Panc1 (cell line): ENCODE data around the gene OTX1. TPM values are rescaled to one million over a fixed set of nuclear protein-coding genes. Genes with fewer than 3 reads are reported as not detected.

Experiments
- ATAC-seq: fragments of 200-7000 bp; cut with Tn5 transposase; 2 replicates; pipeline ENCODE4 v1.9.1; 2020; ENCODE audit warnings: mild to moderate bottlenecking, moderate library complexity
- BruUV-seq: library from RNA; stranded (reverse); fragments of 400-500 nt; replicated peaks from 2 replicates; lab custom pipeline; 2021; lab: Mats Ljungman, UMichigan
- CTCF ChIA-PET: fragments of 300-600 bp; sonication (Branson Sonifier 250); formaldehyde crosslinking; loops from one replicate; lab custom pipeline; 2022; ENCODE audit warnings: antibody characterized with exemption; lab: Charles Lee
- POLR2A ChIA-PET: fragments of 300-600 bp; sonication (Branson Sonifier 250); formaldehyde crosslinking; loops from one replicate; lab custom pipeline; 2022; ENCODE audit warnings: antibody characterized with exemption; lab: Charles Lee
- DNase-seq: peaks from one replicate; pipeline ENCODE4 v3.0.0-alpha.2; 2010; ENCODE audit warnings: low read depth, low spot score
- H3K27ac ChIP-seq: 2 replicates; pipeline ENCODE4 v1.5.1; 2011; ENCODE audit warnings: mild to moderate bottlenecking, low read length, inconsistent platforms
- H3K27me3 ChIP-seq: fragments of 200-500 bp; sonication (Bioruptor generic); 2 replicates; pipeline ENCODE4 v1.6.0; 2014; ENCODE audit warnings: low read length, inconsistent platforms; ENCODE audit not compliant: control insufficient read depth, insufficient read depth
- H3K36me3 ChIP-seq: fragments of 200-500 bp; sonication (Bioruptor generic); 2 replicates; pipeline ENCODE4 v1.5.1; 2014; ENCODE audit warnings: inconsistent platforms, mild to moderate bottlenecking, low read length, moderate library complexity; ENCODE audit not compliant: control insufficient read depth, insufficient read depth
- H3K4me1 ChIP-seq: 2 replicates; pipeline ENCODE4 v1.5.1; 2011; ENCODE audit warnings: inconsistent platforms, mild to moderate bottlenecking, low read length, moderate library complexity; ENCODE audit not compliant: control insufficient read depth, insufficient read depth
- H3K4me3 ChIP-seq, 2 experiments: 2 replicates each; pipeline ENCODE4 v1.5.1; 2011 to 2012; ENCODE audit warnings: low read depth in 2 of 2, low read length in 2 of 2, mild to moderate bottlenecking in 2 of 2, inconsistent platforms in 1 of 2, moderate library complexity in 1 of 2
- H3K9me3 ChIP-seq: fragments of 200-500 bp; sonication (Bioruptor generic); 2 replicates; pipeline ENCODE4 v1.5.1; 2014; ENCODE audit warnings: low read depth, mild to moderate bottlenecking, inconsistent platforms, low read length, moderate library complexity; ENCODE audit not compliant: control insufficient read depth, insufficient read depth
- POLR2AphosphoS5 ChIP-seq: IDR thresholded peaks from 2 replicates; pipeline ENCODE4 v1.6.1; 2012; ENCODE audit warnings: mild to moderate bottlenecking, low read depth, low read length, moderate library complexity
- SIN3A ChIP-seq: IDR thresholded peaks from 2 replicates; pipeline ENCODE4 v1.6.1; 2012; ENCODE audit warnings: low read depth, mild to moderate bottlenecking, low read length, moderate library complexity, borderline replicate concordance; ENCODE audit not compliant: insufficient read depth
- TCF7L2 ChIP-seq: IDR thresholded peaks from 2 replicates; pipeline ENCODE4 v1.6.1; 2011; ENCODE audit warnings: mild to moderate bottlenecking, low read depth, low read length, inconsistent platforms
- in situ Hi-C: cut with HindIII; loops from 2 replicates; pipeline ENCODE4 v1.10.0; 2016; ENCODE audit warnings: low sequenced_read_pairs, low pct_unique_long_range_greater_than_20kb
- intact Hi-C: fragments of 100-400 bp; cut with micrococcal nuclease; formaldehyde crosslinking; loops from one replicate; pipeline ENCODE4 v1.10.0; 2022; ENCODE audit not compliant: unreplicated experiment
- total RNA-seq: library from RNA; stranded (reverse); gene quantifications from one replicate; pipeline ENCODE4 v1.2.1, GENCODE V29; 2021; ENCODE audit not compliant: unreplicated experiment
- TF ChIP-seq, protein P1 (sequence below): fragments of 450-650 bp; IDR thresholded peaks from 2 replicates; pipeline ENCODE4 v1.5.1; 2017; ENCODE audit warnings: mild to moderate bottlenecking
- TF ChIP-seq, protein P2 (sequence below), 2 experiments: IDR thresholded peaks; 2 replicates each; pipeline ENCODE4 v1.6.1; 2011 to 2012; ENCODE audit warnings: low read depth in 2 of 2, control low read depth in 1 of 2, low read length in 1 of 2, mild to moderate bottlenecking in 1 of 2, moderate library complexity in 1 of 2; ENCODE audit not compliant: insufficient read depth in 1 of 2

Gene OTX1
- total RNA-seq, 1 experiment from 2014 or later = 4.2 TPM

DNA sequence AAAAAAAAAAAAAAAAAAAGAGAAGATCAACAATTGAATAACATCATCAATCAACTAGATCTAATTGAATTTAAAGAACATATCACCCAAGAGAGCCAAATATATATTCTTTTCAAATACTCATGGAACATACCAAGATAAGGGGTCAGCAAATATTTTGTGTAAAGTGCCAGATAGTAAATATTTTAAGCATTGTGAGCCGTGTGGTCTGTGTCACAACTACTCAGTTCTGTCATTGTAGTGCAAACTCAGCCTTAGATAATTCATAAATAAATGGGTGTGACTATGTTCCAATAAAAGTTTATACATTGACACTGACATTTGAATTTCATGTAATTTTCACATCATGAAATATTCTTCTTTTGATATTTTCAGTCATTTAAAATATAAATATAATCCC, 45.9 kb downstream of the OTX1 start:
- intact Hi-C loops = no loop called here
- Histone ChIP-seq H3K9me3 (no peaks in the 10 kb centered on the region), H3K4me1 (no peaks in the 10 kb centered on the region), H3K27me3 (peaks cover 3% of the 10 kb centered on the region; the same call in 1 of the 2 replicates), H3K4me3 (no peak overlapping the region), H3K36me3 (no peaks in the 10 kb centered on the region), H3K27ac (no peak overlapping the region)
- DNase-seq = no peak
- BruUV-seq = no TSS peak
- TF ChIP-seq, protein P1, sequence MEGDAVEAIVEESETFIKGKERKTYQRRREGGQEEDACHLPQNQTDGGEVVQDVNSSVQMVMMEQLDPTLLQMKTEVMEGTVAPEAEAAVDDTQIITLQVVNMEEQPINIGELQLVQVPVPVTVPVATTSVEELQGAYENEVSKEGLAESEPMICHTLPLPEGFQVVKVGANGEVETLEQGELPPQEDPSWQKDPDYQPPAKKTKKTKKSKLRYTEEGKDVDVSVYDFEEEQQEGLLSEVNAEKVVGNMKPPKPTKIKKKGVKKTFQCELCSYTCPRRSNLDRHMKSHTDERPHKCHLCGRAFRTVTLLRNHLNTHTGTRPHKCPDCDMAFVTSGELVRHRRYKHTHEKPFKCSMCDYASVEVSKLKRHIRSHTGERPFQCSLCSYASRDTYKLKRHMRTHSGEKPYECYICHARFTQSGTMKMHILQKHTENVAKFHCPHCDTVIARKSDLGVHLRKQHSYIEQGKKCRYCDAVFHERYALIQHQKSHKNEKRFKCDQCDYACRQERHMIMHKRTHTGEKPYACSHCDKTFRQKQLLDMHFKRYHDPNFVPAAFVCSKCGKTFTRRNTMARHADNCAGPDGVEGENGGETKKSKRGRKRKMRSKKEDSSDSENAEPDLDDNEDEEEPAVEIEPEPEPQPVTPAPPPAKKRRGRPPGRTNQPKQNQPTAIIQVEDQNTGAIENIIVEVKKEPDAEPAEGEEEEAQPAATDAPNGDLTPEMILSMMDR = no peak
- no peak for TF ChIP-seq SIN3A
- TF ChIP-seq, protein P2, sequence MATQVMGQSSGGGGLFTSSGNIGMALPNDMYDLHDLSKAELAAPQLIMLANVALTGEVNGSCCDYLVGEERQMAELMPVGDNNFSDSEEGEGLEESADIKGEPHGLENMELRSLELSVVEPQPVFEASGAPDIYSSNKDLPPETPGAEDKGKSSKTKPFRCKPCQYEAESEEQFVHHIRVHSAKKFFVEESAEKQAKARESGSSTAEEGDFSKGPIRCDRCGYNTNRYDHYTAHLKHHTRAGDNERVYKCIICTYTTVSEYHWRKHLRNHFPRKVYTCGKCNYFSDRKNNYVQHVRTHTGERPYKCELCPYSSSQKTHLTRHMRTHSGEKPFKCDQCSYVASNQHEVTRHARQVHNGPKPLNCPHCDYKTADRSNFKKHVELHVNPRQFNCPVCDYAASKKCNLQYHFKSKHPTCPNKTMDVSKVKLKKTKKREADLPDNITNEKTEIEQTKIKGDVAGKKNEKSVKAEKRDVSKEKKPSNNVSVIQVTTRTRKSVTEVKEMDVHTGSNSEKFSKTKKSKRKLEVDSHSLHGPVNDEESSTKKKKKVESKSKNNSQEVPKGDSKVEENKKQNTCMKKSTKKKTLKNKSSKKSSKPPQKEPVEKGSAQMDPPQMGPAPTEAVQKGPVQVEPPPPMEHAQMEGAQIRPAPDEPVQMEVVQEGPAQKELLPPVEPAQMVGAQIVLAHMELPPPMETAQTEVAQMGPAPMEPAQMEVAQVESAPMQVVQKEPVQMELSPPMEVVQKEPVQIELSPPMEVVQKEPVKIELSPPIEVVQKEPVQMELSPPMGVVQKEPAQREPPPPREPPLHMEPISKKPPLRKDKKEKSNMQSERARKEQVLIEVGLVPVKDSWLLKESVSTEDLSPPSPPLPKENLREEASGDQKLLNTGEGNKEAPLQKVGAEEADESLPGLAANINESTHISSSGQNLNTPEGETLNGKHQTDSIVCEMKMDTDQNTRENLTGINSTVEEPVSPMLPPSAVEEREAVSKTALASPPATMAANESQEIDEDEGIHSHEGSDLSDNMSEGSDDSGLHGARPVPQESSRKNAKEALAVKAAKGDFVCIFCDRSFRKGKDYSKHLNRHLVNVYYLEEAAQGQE (IDR thresholded peaks at IDR 0.05; ENCODE audit: insufficient read depth in 1 of 2, low read depth in 2 of 2, low read length in 1 of 2) = no peak
- TF ChIP-seq POLR2AphosphoS5 = no peak
- no peak for TF ChIP-seq TCF7L2
- ATAC-seq = no peak
- CTCF ChIA-PET = no interaction called here
- in situ Hi-C loops = no loop called here
- POLR2A ChIA-PET = no interaction called here

DNA sequence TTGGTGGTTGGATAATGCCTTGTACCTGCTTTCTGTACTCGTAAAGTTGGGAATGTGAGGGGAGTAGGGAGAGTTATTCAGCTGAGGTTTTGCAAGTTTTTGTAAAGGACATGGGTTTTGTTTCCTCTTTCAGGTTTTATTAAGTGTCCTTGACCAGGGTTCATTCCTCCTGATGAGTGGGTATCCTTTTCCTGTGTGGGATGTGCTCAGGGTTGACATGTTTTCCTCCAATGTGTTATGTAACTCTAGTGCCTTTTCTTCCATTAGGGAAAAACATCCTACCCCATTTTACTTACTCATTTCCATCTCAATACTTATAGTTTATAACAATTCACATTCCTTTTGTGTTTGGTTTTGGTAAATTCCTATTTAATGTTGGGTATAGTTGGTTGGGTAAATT, 48.4 kb downstream of the OTX1 start:
- ATAC-seq = no peak
- intact Hi-C loops = no loop called here
- POLR2A ChIA-PET = no interaction called here
- Histone ChIP-seq H3K27me3 (peaks cover 3% of the 10 kb centered on the region; the same call in 1 of the 2 replicates), H3K4me1 (no peaks in the 10 kb centered on the region), H3K9me3 (no peaks in the 10 kb centered on the region), H3K36me3 (no peaks in the 10 kb centered on the region), H3K4me3 (no peak overlapping the region), H3K27ac (no peak overlapping the region)
- no peak for TF ChIP-seq POLR2AphosphoS5
- TF ChIP-seq, protein P2 (IDR thresholded peaks at IDR 0.05; ENCODE audit: insufficient read depth in 1 of 2, low read depth in 2 of 2, low read length in 1 of 2) = no peak
- in situ Hi-C loops = no loop called here
- no peak for DNase-seq
- no TSS peak for BruUV-seq
- CTCF ChIA-PET = no interaction called here
